CD4-positive, alpha-beta T cell (primary cell): ENCODE measurements around the gene SPAAR. TPM values are rescaled to one million over a fixed set of nuclear protein-coding genes. Genes with fewer than 3 reads are reported as not detected.
A peak's percentile ranks its signal among the peaks of the same experiment; 100 is the strongest.

ENCODE experiments used
- ATAC-seq: fragments of 200-7000 bp; cut with Tn5 transposase; one replicate; pipeline ENCODE4 v1.10.0; 2022; ENCODE audit warnings: mild to moderate bottlenecking; ENCODE audit not compliant: poor library complexity
- CTCF ChIA-PET: fragments of 350-600 bp; sonication (Branson Sonifier 250); formaldehyde crosslinking; loops from one replicate; lab custom pipeline; 2021; ENCODE audit warnings: antibody characterized with exemption, inconsistent platforms; lab: Charles Lee
- POLR2A ChIA-PET: fragments of 350-600 bp; sonication (Branson Sonifier 250); formaldehyde crosslinking; loops from one replicate; lab custom pipeline; 2021; ENCODE audit warnings: antibody characterized with exemption, inconsistent platforms; lab: Charles Lee
- DNase-seq, 14 experiments: peaks; one replicate each; pipeline ENCODE4 v3.0.0-alpha.2; 2013 to 2020; ENCODE audit warnings: mixed read lengths in 2 of 14
- H3K27ac ChIP-seq, 2 donors: one replicate each; pipeline versions ENCODE4 v1.5.1 to v1.7.0; 2013; ENCODE audit warnings: low read length in 2 of 2, low read depth in 1 of 2, mild to moderate bottlenecking in 1 of 2
- H3K27me3 ChIP-seq, 2 experiments: 1 replicate in 1 of 2; 2 replicates in 1 of 2; pipeline versions ENCODE4 v1.6.1 to v1.7.0; 2013; ENCODE audit warnings: low read length in 2 of 2, control low read depth in 1 of 2, mild to moderate bottlenecking in 1 of 2, moderate library complexity in 1 of 2; ENCODE audit not compliant: insufficient read depth in 2 of 2, control insufficient read depth in 1 of 2
- H3K36me3 ChIP-seq: one replicate; pipeline ENCODE4 v1.6.1; 2013; ENCODE audit warnings: low read length, control low read depth; ENCODE audit not compliant: insufficient read depth
- H3K4me1 ChIP-seq: one replicate; pipeline ENCODE4 v1.6.1; 2013; ENCODE audit warnings: low read length, control low read depth; ENCODE audit not compliant: insufficient read depth
- H3K4me3 ChIP-seq: one replicate; pipeline ENCODE4 v1.5.1; 2013; ENCODE audit warnings: mild to moderate bottlenecking, low read length, moderate library complexity
- H3K9me3 ChIP-seq, 2 experiments: 1 replicate in 1 of 2; 2 replicates in 1 of 2; pipeline versions ENCODE4 v1.6.1 to v1.7.0; 2013; ENCODE audit warnings: low read length in 2 of 2, mild to moderate bottlenecking in 2 of 2, control low read depth in 1 of 2, moderate library complexity in 1 of 2; ENCODE audit not compliant: control insufficient read depth in 1 of 2, insufficient read depth in 1 of 2
- H3K27ac Mint-ChIP-seq: one replicate; pipeline ENCODE4 v1.8.0; 2020; ENCODE audit warnings: mixed read lengths
- H3K27me3 Mint-ChIP-seq: one replicate; pipeline ENCODE4 v1.8.0; 2021; ENCODE audit warnings: mixed read lengths
- H3K36me3 Mint-ChIP-seq: one replicate; pipeline ENCODE4 v1.8.0; 2021; ENCODE audit warnings: low read depth, mixed read lengths
- H3K4me1 Mint-ChIP-seq: one replicate; pipeline ENCODE4 v1.8.0; 2021; ENCODE audit warnings: low read depth, mixed read lengths
- H3K4me3 Mint-ChIP-seq: one replicate; pipeline ENCODE4 v1.8.0; 2020; ENCODE audit warnings: mild to moderate bottlenecking, mixed read lengths
- H3K9me3 Mint-ChIP-seq: one replicate; pipeline ENCODE4 v1.8.0; 2020; ENCODE audit warnings: mixed read lengths
- CTCF ChIP-seq: fragments of 200-600 bp; IDR thresholded peaks from one replicate; pipeline ENCODE4 v1.8.0; 2022; ENCODE audit warnings: antibody characterized with exemption, mild to moderate bottlenecking
- intact Hi-C, 2 experiments: fragments of 100-400 bp; cut with DNase I in 1 of 2; cut with micrococcal nuclease in 1 of 2; formaldehyde crosslinking; loops; one replicate each; pipeline versions ENCODE4 v1.15.1 to v1.9.0; 2023 to 2025; cut with DNase I, micrococcal nuclease
- total RNA-seq, 174 experiments: library from RNA in 2 of 174; stranded (reverse) in 2 of 174; gene quantifications; one replicate each; pipeline ENCODE4 v1.2.3 and lab custom pipeline; 2021 to 2026

SPAAR gene
- total RNA-seq, 2 experiments from 2014 or later: not detected

- Mint-ChIP-seq H3K4me1 (peaks cover 88% of the 10 kb centered on the region), H3K27me3 (no peaks in the 10 kb centered on the region), H3K4me3 (peak overlapping the region; percentile 30), H3K27ac (peak overlapping the region; percentile 78), H3K9me3 (no peaks in the 10 kb centered on the region), H3K36me3 (no peaks in the 10 kb centered on the region)
- H3K27ac ChIP-seq: no peak overlapping the region
- no peaks in the 10 kb centered on the region for H3K36me3 ChIP-seq
- no peak for TF ChIP-seq CTCF
- ChIA-PET CTCF (no interaction called here), POLR2A (no interaction called here)
- no peaks in the 10 kb centered on the region for H3K9me3 ChIP-seq
- no peak for DNase-seq
- no peaks in the 10 kb centered on the region for H3K27me3 ChIP-seq
- intact Hi-C loops: no loop called here
- no peak overlapping the region for H3K4me3 ChIP-seq
- no peak for ATAC-seq
- peaks cover 81% of the 10 kb centered on the region for H3K4me1 ChIP-seq
These were observed 33.0 kb downstream of the SPAAR start for GRCh38 chr9:35942286-35942685.

GRCh38 chr9:35944173-35944572 is 34.9 kb downstream of the SPAAR start:
- Histone ChIP-seq H3K27ac (no peak overlapping the region), H3K9me3 (no peaks in the 10 kb centered on the region), H3K4me1 (peaks cover 71% of the 10 kb centered on the region), H3K27me3 (no peaks in the 10 kb centered on the region), H3K4me3 (no peak overlapping the region), H3K36me3 (no peaks in the 10 kb centered on the region)
- Mint-ChIP-seq H3K36me3 (no peaks in the 10 kb centered on the region), H3K4me1 (peaks cover 79% of the 10 kb centered on the region), H3K27me3 (no peaks in the 10 kb centered on the region), H3K4me3 (no peak overlapping the region), H3K9me3 (no peaks in the 10 kb centered on the region), H3K27ac (peak overlapping the region; percentile 78)
- DNase-seq (no peak), ATAC-seq (no peak)
- POLR2A ChIA-PET: interaction anchor here (0.9 to 1.3 kb wide), 3 partner anchors 22 to 41 kb away, joined by 3 read pairs; no protein-coding TSS in a partner anchor
- TF ChIP-seq CTCF: no peak
- intact Hi-C loops: no loop called here
- CTCF ChIA-PET: interaction anchor here (3.9 kb wide), 1 partner anchor 42 kb away, joined by 24 read pairs; no protein-coding TSS in a partner anchor

GRCh38 chr9:35944841-35945240 is 35.6 kb downstream of the SPAAR start:
- H3K4me1 ChIP-seq: peaks cover 70% of the 10 kb centered on the region
- POLR2A ChIA-PET: interaction anchor here (1.2 kb wide), 1 partner anchor 326 kb away, joined by 3 read pairs; no protein-coding TSS in a partner anchor

More at GRCh38 chr9:35944841-35945240, 35.6 kb downstream of the SPAAR start:
- H3K36me3 Mint-ChIP-seq: no peaks in the 10 kb centered on the region
- TF ChIP-seq CTCF: no peak
- H3K9me3 Mint-ChIP-seq: no peaks in the 10 kb centered on the region
- CTCF ChIA-PET: interaction anchor here (1.3 to 3.9 kb wide), 2 partner anchors 42 to 63 kb away, joined by 4 to 24 read pairs; no protein-coding TSS in a partner anchor
- Histone ChIP-seq H3K27me3 (no peaks in the 10 kb centered on the region), H3K4me3 (no peak overlapping the region), H3K36me3 (no peaks in the 10 kb centered on the region), H3K9me3 (no peaks in the 10 kb centered on the region), H3K27ac (no peak overlapping the region)
- H3K4me1 Mint-ChIP-seq: peaks cover 78% of the 10 kb centered on the region
- H3K27ac Mint-ChIP-seq: no peak overlapping the region
- no peak for DNase-seq
- H3K27me3 Mint-ChIP-seq: no peaks in the 10 kb centered on the region
- H3K4me3 Mint-ChIP-seq: peak overlapping the region; percentile 26
- no peak for ATAC-seq
- intact Hi-C loops: loop anchor here (1.0 kb wide), 1 partner anchor 42 kb away; no protein-coding TSS in a partner anchor
